Prostate gland (tissue), 2 donors: ENCODE results near the gene DIS3L2.

Experiments
- CTCF ChIP-seq, 4 experiments: fragments of 200-600 bp in 2 of 4; fragments of 450-650 bp in 2 of 4; sonication (generic) in 2 of 4; IDR thresholded peaks; 1 replicate in 3 of 4; 2 replicates in 1 of 4; pipeline ENCODE4 v1.5.1; 2016 to 2019; ENCODE audit warnings: antibody characterized with exemption in 4 of 4, mild to moderate bottlenecking in 2 of 4, moderate library complexity in 2 of 4
- POLR2A ChIP-seq: fragments of 450-650 bp; IDR thresholded peaks from one replicate; pipeline ENCODE4 v1.6.1; 2016; ENCODE audit warnings: antibody characterized with exemption, mild to moderate bottlenecking
- POLR2AphosphoS5 ChIP-seq: sonication (generic); formaldehyde crosslinking; IDR thresholded peaks from one replicate; pipeline ENCODE4 v1.6.1; 2017; ENCODE audit warnings: antibody characterized with exemption

GRCh38 chr2:232287316-232287715 is 325.8 kb downstream of the DIS3L2 start:
- TF ChIP-seq CTCF (IDR thresholded peaks at IDR 0.05) (no peak), POLR2A (no peak), POLR2AphosphoS5 (no peak)
